Activated naive CD4-positive, alpha-beta T cell treated with anti-CD3 and anti-CD28 coated beads, Interleukin-2, amount 10 ng/mL, durations not matched to agents 7 days and 5 days (primary cell): ENCODE measurements around the gene EEIG2.
"Not testable (repeated sequence)": the region's sequence is repeated elsewhere in the genome, so short reads cannot be mapped to it uniquely, and the experiment has no call there.

Source experiments
- CTCF ChIA-PET: fragments of 350-600 bp; sonication (Branson Sonifier 250); formaldehyde crosslinking; loops from one replicate; lab custom pipeline; 2021; ENCODE audit warnings: antibody characterized with exemption; lab: Charles Lee
- DNase-seq: peaks from one replicate; pipeline ENCODE4 v3.0.0-alpha.2; 2020
- H3K27ac Mint-ChIP-seq: one replicate; pipeline ENCODE4 v1.8.0; 2021; ENCODE audit warnings: mild to moderate bottlenecking, moderate library complexity, mixed read lengths
- H3K27me3 Mint-ChIP-seq: one replicate; pipeline ENCODE4 v1.8.0; 2021; ENCODE audit warnings: mild to moderate bottlenecking, mixed read lengths
- H3K36me3 Mint-ChIP-seq: one replicate; pipeline ENCODE4 v1.8.0; 2021; ENCODE audit warnings: mixed read lengths
- H3K4me1 Mint-ChIP-seq: one replicate; pipeline ENCODE4 v1.8.0; 2021; ENCODE audit warnings: mixed read lengths
- H3K4me3 Mint-ChIP-seq: one replicate; pipeline ENCODE4 v1.8.0; 2021; ENCODE audit warnings: mild to moderate bottlenecking, moderate library complexity, mixed read lengths
- H3K9me3 Mint-ChIP-seq: one replicate; pipeline ENCODE4 v1.8.0; 2021; ENCODE audit warnings: mixed read lengths

The EEIG2 gene

GRCh38 chr1:108533351-108534083 lies 26.4 kb upstream of the EEIG2 start:
- peaks cover 10% of the 10 kb centered on the region for H3K27me3 Mint-ChIP-seq
- CTCF ChIA-PET = interaction anchor here (1.4 kb wide), 1 partner anchor 28 kb away, joined by 4 read pairs; no protein-coding TSS in a partner anchor
- H3K36me3 Mint-ChIP-seq = no peaks in the 10 kb centered on the region
- no peak overlapping the region for H3K27ac Mint-ChIP-seq
- no peak overlapping the region for H3K4me3 Mint-ChIP-seq
- H3K9me3 Mint-ChIP-seq = no peaks in the 10 kb centered on the region
- no peak for DNase-seq
- no peaks in the 10 kb centered on the region for H3K4me1 Mint-ChIP-seq

- no peak for DNase-seq
- Mint-ChIP-seq H3K9me3 (no peaks in the 10 kb centered on the region), H3K27me3 (peaks cover 16% of the 10 kb centered on the region), H3K27ac (no peak overlapping the region), H3K4me1 (no peaks in the 10 kb centered on the region), H3K4me3 (no peak overlapping the region), H3K36me3 (no peaks in the 10 kb centered on the region)
- CTCF ChIA-PET = interaction anchor here (1.5 kb wide), 1 partner anchor 12 kb away, joined by 3 read pairs; no protein-coding TSS in a partner anchor
Observed at GRCh38 chr1:108534759-108535158, 25.1 kb upstream of the EEIG2 start.

- CTCF ChIA-PET = interaction anchor here (1.5 kb wide), 1 partner anchor 13 kb away, joined by 3 read pairs; no protein-coding TSS in a partner anchor
Observed at GRCh38 chr1:108535315-108535897, 24.5 kb upstream of the EEIG2 start.

GRCh38 chr1:108536021-108536420 lies 23.9 kb upstream of the EEIG2 start:
- not testable (repeated sequence) for H3K9me3 Mint-ChIP-seq, DNase-seq, H3K36me3 Mint-ChIP-seq, H3K4me3 Mint-ChIP-seq, H3K27ac Mint-ChIP-seq, H3K4me1 Mint-ChIP-seq
- peaks cover 16% of the 10 kb centered on the region for H3K27me3 Mint-ChIP-seq
- CTCF ChIA-PET = interaction anchor here (1.5 kb wide), 1 partner anchor 13 kb away, joined by 3 read pairs; no protein-coding TSS in a partner anchor

More at GRCh38 chr1:108535315-108535897, 24.5 kb upstream of the EEIG2 start:
- not testable (repeated sequence) for H3K4me1 Mint-ChIP-seq, H3K36me3 Mint-ChIP-seq, DNase-seq, H3K27ac Mint-ChIP-seq, H3K4me3 Mint-ChIP-seq, H3K9me3 Mint-ChIP-seq
- peaks cover 16% of the 10 kb centered on the region for H3K27me3 Mint-ChIP-seq

GRCh38 chr1:108536791-108537190 lies 23.1 kb upstream of the EEIG2 start:
- H3K4me3 Mint-ChIP-seq, H3K27ac Mint-ChIP-seq, H3K9me3 Mint-ChIP-seq, H3K4me1 Mint-ChIP-seq, CTCF ChIA-PET, H3K36me3 Mint-ChIP-seq, DNase-seq: not testable (repeated sequence)
- H3K27me3 Mint-ChIP-seq = peaks cover 16% of the 10 kb centered on the region

GRCh38 chr1:108537976-108538375 lies 21.9 kb upstream of the EEIG2 start:
- DNase-seq = no peak
- H3K4me3 Mint-ChIP-seq = no peak overlapping the region
- no peaks in the 10 kb centered on the region for H3K4me1 Mint-ChIP-seq
- H3K27me3 Mint-ChIP-seq = peaks cover 25% of the 10 kb centered on the region
- H3K9me3 Mint-ChIP-seq = no peaks in the 10 kb centered on the region
- H3K36me3 Mint-ChIP-seq = no peaks in the 10 kb centered on the region
- CTCF ChIA-PET = no interaction called here
- H3K27ac Mint-ChIP-seq = no peak overlapping the region

GRCh38 chr1:108540977-108541376 lies 18.9 kb upstream of the EEIG2 start:
- Mint-ChIP-seq H3K27me3 (peaks cover 35% of the 10 kb centered on the region), H3K4me3 (no peak overlapping the region), H3K9me3 (no peaks in the 10 kb centered on the region)

GRCh38 chr1:108541861-108542260 lies 18.0 kb upstream of the EEIG2 start:
- no peaks in the 10 kb centered on the region for H3K4me1 Mint-ChIP-seq
- H3K36me3 Mint-ChIP-seq = no peaks in the 10 kb centered on the region
- no peak overlapping the region for H3K4me3 Mint-ChIP-seq
- no peak overlapping the region for H3K27ac Mint-ChIP-seq
- CTCF ChIA-PET = interaction anchor here (1.6 kb wide), 1 partner anchor 18 kb away, joined by 4 read pairs; the partner anchor contains the start of gene EEIG2
- no peak for DNase-seq
- no peaks in the 10 kb centered on the region for H3K9me3 Mint-ChIP-seq
- H3K27me3 Mint-ChIP-seq = peaks cover 41% of the 10 kb centered on the region

More at GRCh38 chr1:108540977-108541376, 18.9 kb upstream of the EEIG2 start:
- Mint-ChIP-seq H3K4me1 (no peaks in the 10 kb centered on the region), H3K27ac (no peak overlapping the region), H3K36me3 (no peaks in the 10 kb centered on the region)
- DNase-seq = no peak
- CTCF ChIA-PET = no interaction called here

GRCh38 chr1:108547493-108547892 lies 12.4 kb upstream of the EEIG2 start:
- CTCF ChIA-PET, H3K36me3 Mint-ChIP-seq, H3K9me3 Mint-ChIP-seq, H3K27ac Mint-ChIP-seq, H3K4me1 Mint-ChIP-seq, DNase-seq, H3K4me3 Mint-ChIP-seq: not testable (repeated sequence)
- H3K27me3 Mint-ChIP-seq = peaks cover 35% of the 10 kb centered on the region

- H3K9me3 Mint-ChIP-seq = no peaks in the 10 kb centered on the region
- no peak for DNase-seq
- H3K27me3 Mint-ChIP-seq = peaks cover 6% of the 10 kb centered on the region
- H3K4me1 Mint-ChIP-seq = no peaks in the 10 kb centered on the region
- CTCF ChIA-PET = interaction anchor here (2.2 kb wide), 1 partner anchor 9 kb away, joined by 7 read pairs; the partner anchor contains the start of gene EEIG2
- H3K27ac Mint-ChIP-seq = no peak overlapping the region
- H3K36me3 Mint-ChIP-seq = peaks cover 2% of the 10 kb centered on the region
- H3K4me3 Mint-ChIP-seq = no peak overlapping the region
Observed at GRCh38 chr1:108551137-108551862, 8.6 kb upstream of the EEIG2 start.

- no peak for DNase-seq
- Mint-ChIP-seq H3K9me3 (no peaks in the 10 kb centered on the region), H3K27ac (no peak overlapping the region), H3K27me3 (peaks cover 4% of the 10 kb centered on the region), H3K36me3 (no peaks in the 10 kb centered on the region), H3K4me3 (no peak overlapping the region), H3K4me1 (no peaks in the 10 kb centered on the region)
- CTCF ChIA-PET = no interaction called here
Observed at GRCh38 chr1:108553905-108554304, 6.0 kb upstream of the EEIG2 start.

- Mint-ChIP-seq H3K27ac (no peak overlapping the region), H3K4me1 (no peaks in the 10 kb centered on the region)
- CTCF ChIA-PET = interaction anchor here (0.7 kb wide), 1 partner anchor 20 kb away, joined by 3 read pairs; no protein-coding TSS in a partner anchor
Observed at GRCh38 chr1:108554682-108555427, 5.0 kb upstream of the EEIG2 start.

GRCh38 chr1:108556066-108556465 lies 3.8 kb upstream of the EEIG2 start:
- no peak for DNase-seq
- H3K4me1 Mint-ChIP-seq = peaks cover 6% of the 10 kb centered on the region
- no peak overlapping the region for H3K4me3 Mint-ChIP-seq
- H3K27me3 Mint-ChIP-seq = no peaks in the 10 kb centered on the region
- no peaks in the 10 kb centered on the region for H3K36me3 Mint-ChIP-seq
- CTCF ChIA-PET = no interaction called here
- no peaks in the 10 kb centered on the region for H3K9me3 Mint-ChIP-seq
- H3K27ac Mint-ChIP-seq = no peak overlapping the region

More at GRCh38 chr1:108554682-108555427, 5.0 kb upstream of the EEIG2 start:
- Mint-ChIP-seq H3K4me3 (no peak overlapping the region), H3K36me3 (no peaks in the 10 kb centered on the region), H3K9me3 (no peaks in the 10 kb centered on the region), H3K27me3 (no peaks in the 10 kb centered on the region)
- DNase-seq = no peak

GRCh38 chr1:108556499-108556898 lies 3.4 kb upstream of the EEIG2 start:
- H3K36me3 Mint-ChIP-seq = no peaks in the 10 kb centered on the region
- no peak overlapping the region for H3K27ac Mint-ChIP-seq
- no peak for DNase-seq
- H3K4me1 Mint-ChIP-seq = peaks cover 9% of the 10 kb centered on the region
- no peaks in the 10 kb centered on the region for H3K9me3 Mint-ChIP-seq
- no peak overlapping the region for H3K4me3 Mint-ChIP-seq
- CTCF ChIA-PET = no interaction called here
- H3K27me3 Mint-ChIP-seq = no peaks in the 10 kb centered on the region
